Trophoblast cell (in vitro differentiated cells and primary cell): ENCODE measurements around the gene AP5S1.

Experiments used
- DNase-seq, 2 donors: peaks; one replicate each; pipeline ENCODE4 v3.0.0-alpha.2; 2016
- H2AFZ ChIP-seq: 2 replicates; pipeline ENCODE4 v1.6.1; 2013; ENCODE audit warnings: low read length, moderate library complexity, mild to moderate bottlenecking; ENCODE audit not compliant: insufficient read depth, poor library complexity
- H2AK5ac ChIP-seq: 2 replicates; pipeline ENCODE4 v1.6.1; 2013; ENCODE audit warnings: mild to moderate bottlenecking, low read length
- H2BK120ac ChIP-seq: 2 replicates; pipeline ENCODE4 v1.6.1; 2013; ENCODE audit warnings: low read length, mild to moderate bottlenecking, moderate library complexity; ENCODE audit not compliant: insufficient read depth, poor library complexity
- H2BK12ac ChIP-seq: 2 replicates; pipeline ENCODE4 v1.6.1; 2013; ENCODE audit warnings: mild to moderate bottlenecking, low read length, moderate library complexity
- H2BK5ac ChIP-seq: 2 replicates; pipeline ENCODE4 v1.6.1; 2013; ENCODE audit warnings: low read length, low read depth, moderate library complexity, mild to moderate bottlenecking; ENCODE audit not compliant: poor library complexity
- H3K14ac ChIP-seq: 2 replicates; pipeline ENCODE4 v1.6.1; 2013; ENCODE audit warnings: mild to moderate bottlenecking, low read length
- H3K18ac ChIP-seq: 2 replicates; pipeline ENCODE4 v1.6.1; 2013; ENCODE audit warnings: mild to moderate bottlenecking, low read length
- H3K23ac ChIP-seq: 2 replicates; pipeline ENCODE4 v1.6.1; 2013; ENCODE audit warnings: low read length
- H3K27ac ChIP-seq: 2 replicates; pipeline ENCODE4 v1.5.1; 2013; ENCODE audit warnings: low read depth, mild to moderate bottlenecking, inconsistent platforms, low read length, moderate library complexity
- H3K27me3 ChIP-seq: 2 replicates; pipeline ENCODE4 v1.6.1; 2013; ENCODE audit warnings: inconsistent platforms, mild to moderate bottlenecking, low read length, moderate library complexity; ENCODE audit not compliant: insufficient read depth
- H3K36me3 ChIP-seq, 2 experiments: 1 replicate in 1 of 2; 2 replicates in 1 of 2; pipeline ENCODE4 v1.6.1; 2013; ENCODE audit warnings: low read length in 2 of 2, mild to moderate bottlenecking in 2 of 2, moderate library complexity in 1 of 2; ENCODE audit not compliant: insufficient read depth in 2 of 2, control insufficient read depth in 1 of 2
- H3K4ac ChIP-seq: 2 replicates; pipeline ENCODE4 v1.6.1; 2013; ENCODE audit warnings: low read depth, mild to moderate bottlenecking, low read length, moderate library complexity
- H3K4me1 ChIP-seq, 2 experiments: 1 replicate in 1 of 2; 2 replicates in 1 of 2; pipeline ENCODE4 v1.6.1; 2013; ENCODE audit warnings: low read length in 2 of 2, mild to moderate bottlenecking in 2 of 2, moderate library complexity in 1 of 2; ENCODE audit not compliant: insufficient read depth in 2 of 2, control insufficient read depth in 1 of 2
- H3K4me2 ChIP-seq: 2 replicates; pipeline ENCODE4 v1.6.1; 2013; ENCODE audit warnings: inconsistent platforms, mild to moderate bottlenecking, low read length, moderate library complexity
- H3K4me3 ChIP-seq: 2 replicates; pipeline ENCODE4 v1.5.1; 2013; ENCODE audit warnings: mild to moderate bottlenecking, low read depth, low read length, inconsistent platforms
- H3K79me1 ChIP-seq: one replicate; pipeline ENCODE4 v1.6.1; 2013; ENCODE audit warnings: low read length
- H3K79me2 ChIP-seq: 2 replicates; pipeline ENCODE4 v1.6.1; 2013; ENCODE audit warnings: low read length, mild to moderate bottlenecking; ENCODE audit not compliant: control insufficient read depth, insufficient read depth, poor library complexity
- H3K9ac ChIP-seq: 2 replicates; pipeline ENCODE4 v1.6.1; 2013; ENCODE audit warnings: mild to moderate bottlenecking, low read length
- H3K9me3 ChIP-seq: 2 replicates; pipeline ENCODE4 v1.6.1; 2013; ENCODE audit warnings: low read depth, mild to moderate bottlenecking, control low read depth, inconsistent platforms, low read length; ENCODE audit not compliant: insufficient read depth
- H4K12ac ChIP-seq: 2 replicates; pipeline ENCODE4 v1.6.1; 2013; ENCODE audit warnings: low read depth, mild to moderate bottlenecking, low read length, moderate library complexity
- H4K8ac ChIP-seq: 2 replicates; pipeline ENCODE4 v1.6.1; 2013; ENCODE audit warnings: low read depth, mild to moderate bottlenecking, low read length, moderate library complexity
- H4K91ac ChIP-seq: one replicate; pipeline ENCODE4 v1.6.1; 2013; ENCODE audit warnings: low read depth, mild to moderate bottlenecking, low read length, moderate library complexity
- WGBS: extraction: QIAGEN DNeasy Blood & Tissue Kit; methylation state at CpG from one replicate; pipeline ENCODE4 v1.1.7; 2013; ENCODE audit warnings: missing lambda C conversion rate; ENCODE audit not compliant: insufficient read length, insufficient coverage; ENCODE audit errors: extremely low coverage; 5-methylcytosine and 5-hydroxymethylcytosine counted together

AP5S1 gene

GRCh38 chr20:3814928-3815495 is 5.3 kb upstream of the AP5S1 start:
- H3K36me3 ChIP-seq: no peaks in the 10 kb centered on the region
- no peak overlapping the region for H3K4me3 ChIP-seq
- H2BK12ac ChIP-seq: no peak overlapping the region
- H4K91ac ChIP-seq: no peak overlapping the region
- H3K27ac ChIP-seq: no peak overlapping the region
- H3K27me3 ChIP-seq: no peaks in the 10 kb centered on the region
- no peak overlapping the region for H3K14ac ChIP-seq
- peaks cover 10 to 12% of the 10 kb centered on the region in 2 experiments for H3K4me1 ChIP-seq
- no peaks in the 10 kb centered on the region for H3K9me3 ChIP-seq
- no peak overlapping the region for H2BK120ac ChIP-seq
- no peak overlapping the region for H3K4ac ChIP-seq
- H4K12ac ChIP-seq: no peak overlapping the region
- no peak overlapping the region for H2AK5ac ChIP-seq
- no CpG with 5 or more reads among the region's 7 CpGs for WGBS
- H3K79me2 ChIP-seq: no peaks in the 10 kb centered on the region
- H2AFZ ChIP-seq: no peak overlapping the region
- DNase-seq: no peak
- peaks cover 3% of the 10 kb centered on the region for H3K79me1 ChIP-seq
- H3K9ac ChIP-seq: no peak overlapping the region
- H3K23ac ChIP-seq: no peak overlapping the region
- no peak overlapping the region for H2BK5ac ChIP-seq
- no peak overlapping the region for H3K18ac ChIP-seq
- no peak overlapping the region for H3K4me2 ChIP-seq
- no peak overlapping the region for H4K8ac ChIP-seq

GRCh38 chr20:3815703-3816315 is 4.5 kb upstream of the AP5S1 start:
- no CpG with 5 or more reads among the region's 9 CpGs for WGBS
- H3K79me2 ChIP-seq: peaks cover 6% of the 10 kb centered on the region
- H2BK5ac ChIP-seq: no peak overlapping the region
- H3K4me2 ChIP-seq: no peak overlapping the region
- no peak overlapping the region for H2AFZ ChIP-seq
- H2AK5ac ChIP-seq: no peak overlapping the region
- peaks cover 8% of the 10 kb centered on the region for H3K79me1 ChIP-seq
- H3K4ac ChIP-seq: no peak overlapping the region
- H3K36me3 ChIP-seq: no peaks in the 10 kb centered on the region
- H2BK12ac ChIP-seq: no peak overlapping the region
- no peak overlapping the region for H3K9ac ChIP-seq
- H4K8ac ChIP-seq: no peak overlapping the region
- H3K9me3 ChIP-seq: no peaks in the 10 kb centered on the region
- no peak overlapping the region for H3K18ac ChIP-seq
- H3K27me3 ChIP-seq: no peaks in the 10 kb centered on the region
- no peak for DNase-seq
- no peak overlapping the region for H3K23ac ChIP-seq
- peak overlapping the region; percentile 14 for H3K4me3 ChIP-seq
- no peak overlapping the region for H4K12ac ChIP-seq
- H4K91ac ChIP-seq: no peak overlapping the region
- no peak overlapping the region for H3K27ac ChIP-seq
- no peak overlapping the region for H3K14ac ChIP-seq
- H3K4me1 ChIP-seq: peaks cover 10 to 12% of the 10 kb centered on the region in 2 experiments
- H2BK120ac ChIP-seq: no peak overlapping the region

- no peak overlapping the region for H4K12ac ChIP-seq
- H2BK120ac ChIP-seq: no peak overlapping the region
- DNase-seq: peak; percentile 73 to 88
- peaks cover 6% of the 10 kb centered on the region for H3K79me2 ChIP-seq
- H3K27ac ChIP-seq: no peak overlapping the region
- H3K79me1 ChIP-seq: peaks cover 8% of the 10 kb centered on the region
- no peaks in the 10 kb centered on the region for H3K9me3 ChIP-seq
- peaks cover 2 to 3% of the 10 kb centered on the region in 2 experiments for H3K4me1 ChIP-seq
- no peak overlapping the region for H3K4ac ChIP-seq
- no CpG with 5 or more reads among the region's 8 CpGs for WGBS
- no peak overlapping the region for H3K4me2 ChIP-seq
- H3K23ac ChIP-seq: no peak overlapping the region
- H2AK5ac ChIP-seq: peak overlapping the region; percentile 45
- H3K9ac ChIP-seq: no peak overlapping the region
- H2AFZ ChIP-seq: peak overlapping the region; percentile 71
- no peak overlapping the region for H2BK12ac ChIP-seq
- no peak overlapping the region for H3K18ac ChIP-seq
- H3K14ac ChIP-seq: no peak overlapping the region
- no peak overlapping the region for H2BK5ac ChIP-seq
- peaks cover 9 to 11% of the 10 kb centered on the region in 2 experiments for H3K36me3 ChIP-seq
- H4K91ac ChIP-seq: no peak overlapping the region
- H3K4me3 ChIP-seq: no peak overlapping the region
- H4K8ac ChIP-seq: peak overlapping the region; percentile 73
- no peaks in the 10 kb centered on the region for H3K27me3 ChIP-seq
Observed at GRCh38 chr20:3818155-3819151, 1.9 kb upstream of the AP5S1 start.

- no CpG with 5 or more reads among the region's 20 CpGs for WGBS
- H3K9ac ChIP-seq: peak overlapping the region; percentile 79
- no peaks in the 10 kb centered on the region for H3K9me3 ChIP-seq
- peak overlapping the region; percentile 97 for H2AK5ac ChIP-seq
- H3K27ac ChIP-seq: peak overlapping the region; percentile 67
- peaks cover 8% of the 10 kb centered on the region for H3K79me1 ChIP-seq
- peak overlapping the region; percentile 66 for H4K91ac ChIP-seq
- no peaks in the 10 kb centered on the region for H3K27me3 ChIP-seq
- H2BK12ac ChIP-seq: peak overlapping the region; percentile 46
- no peak overlapping the region for H2BK120ac ChIP-seq
- H4K8ac ChIP-seq: peak overlapping the region; percentile 100
- peaks cover 6% of the 10 kb centered on the region for H3K79me2 ChIP-seq
- H2AFZ ChIP-seq: peak overlapping the region; percentile 60
- H4K12ac ChIP-seq: peak overlapping the region; percentile 63
- H3K36me3 ChIP-seq: peaks cover 19 to 22% of the 10 kb centered on the region in 2 experiments
- H2BK5ac ChIP-seq: peak overlapping the region; percentile 43
- H3K14ac ChIP-seq: peak overlapping the region; percentile 55
- no peak overlapping the region for H3K18ac ChIP-seq
- no peak overlapping the region for H3K23ac ChIP-seq
- no peak for DNase-seq
- peak overlapping the region; percentile 96 for H3K4me3 ChIP-seq
- peak overlapping the region; percentile 34 for H3K4ac ChIP-seq
- H3K4me2 ChIP-seq: peak overlapping the region; percentile 92
- H3K4me1 ChIP-seq: peaks cover 2 to 3% of the 10 kb centered on the region in 2 experiments
Observed at GRCh38 chr20:3819411-3820047, 818 bp upstream of the AP5S1 start.
